GM12878 (cell line): Measurements from ENCODE around the gene SARDH.

Experiments
- CHD1 ChIP-seq: IDR thresholded peaks from 2 replicates; pipeline ENCODE4 v1.6.1; 2012; ENCODE audit warnings: low read depth, low read length, improper control_type of control experiment
- DPF2 ChIP-seq: fragments of 450-650 bp; IDR thresholded peaks from 2 replicates; pipeline ENCODE4 v1.6.1; 2017; ENCODE audit warnings: mild to moderate bottlenecking
- EP300 ChIP-seq, 2 experiments: fragments of 150-350 bp in 1 of 2; IDR thresholded peaks; 2 replicates each; pipeline ENCODE4 v1.6.1; 2011 to 2012; ENCODE audit warnings: low read depth in 2 of 2, low read length in 2 of 2, borderline replicate concordance in 1 of 2, improper control_type of control experiment in 1 of 2, inconsistent platforms in 1 of 2; ENCODE audit not compliant: control insufficient read depth in 1 of 2
- EZH2 ChIP-seq: IDR thresholded peaks from 2 replicates; pipeline ENCODE4 v1.6.1; 2012; ENCODE audit warnings: low read depth, mild to moderate bottlenecking, control low read depth, inconsistent platforms, low read length, borderline replicate concordance; ENCODE audit not compliant: control insufficient read depth
- GABPA ChIP-seq: IDR thresholded peaks from 2 replicates; pipeline ENCODE4 v1.6.1; 2014; ENCODE audit warnings: antibody characterized with exemption, low read depth, mild to moderate bottlenecking, inconsistent platforms
- MXI1 ChIP-seq: fragments of 150-350 bp; IDR thresholded peaks from 2 replicates; pipeline ENCODE4 v1.6.1; 2011; ENCODE audit warnings: low read depth, mild to moderate bottlenecking, inconsistent platforms, low read length, improper control_type of control experiment
- NFYB ChIP-seq: IDR thresholded peaks from 2 replicates; pipeline ENCODE4 v1.6.1; 2011; ENCODE audit warnings: low read depth, mild to moderate bottlenecking, low read length, improper control_type of control experiment, moderate library complexity; ENCODE audit not compliant: insufficient read depth
- POLR2AphosphoS5 ChIP-seq: IDR thresholded peaks from 2 replicates; pipeline ENCODE4 v1.6.1; 2011; ENCODE audit warnings: mild to moderate bottlenecking, low read length, inconsistent platforms
- SP1 ChIP-seq: IDR thresholded peaks from one replicate; pipeline ENCODE4 v1.6.1; 2011; ENCODE audit warnings: low read depth, low read length
- SUPT20H ChIP-seq: IDR thresholded peaks from 2 replicates; pipeline ENCODE4 v1.6.1; 2011; ENCODE audit warnings: low read depth, mild to moderate bottlenecking, low read length, moderate library complexity, borderline replicate concordance; ENCODE audit not compliant: control insufficient read depth
- TAF1 ChIP-seq: IDR thresholded peaks from 2 replicates; pipeline ENCODE4 v1.6.1; 2011; ENCODE audit warnings: mild to moderate bottlenecking, low read depth, low read length, borderline replicate concordance
- TF ChIP-seq, protein P1 (sequence below), 3 experiments: IDR thresholded peaks in 2 of 3; conservative IDR thresholded peaks in 1 of 3; 2 replicates each; pipeline ENCODE4 v1.5.1; 2011; ENCODE audit warnings: low read depth in 3 of 3, low read length in 3 of 3, mild to moderate bottlenecking in 3 of 3, control low read depth in 2 of 3, moderate library complexity in 2 of 3, inconsistent platforms in 1 of 3, mixed read lengths in 1 of 3; ENCODE audit not compliant: control insufficient read depth in 2 of 3, insufficient read depth in 1 of 3; ENCODE audit errors: extremely low read depth in 1 of 3
- TF ChIP-seq, protein P2 (sequence below): IDR thresholded peaks from 2 replicates; pipeline ENCODE4 v1.6.1; 2012; ENCODE audit warnings: low read length, inconsistent platforms
- TF ChIP-seq, protein P3 (sequence below): fragments of 450-650 bp; IDR thresholded peaks from 2 replicates; pipeline ENCODE4 v1.6.1; 2017; ENCODE audit warnings: mild to moderate bottlenecking

DNA sequence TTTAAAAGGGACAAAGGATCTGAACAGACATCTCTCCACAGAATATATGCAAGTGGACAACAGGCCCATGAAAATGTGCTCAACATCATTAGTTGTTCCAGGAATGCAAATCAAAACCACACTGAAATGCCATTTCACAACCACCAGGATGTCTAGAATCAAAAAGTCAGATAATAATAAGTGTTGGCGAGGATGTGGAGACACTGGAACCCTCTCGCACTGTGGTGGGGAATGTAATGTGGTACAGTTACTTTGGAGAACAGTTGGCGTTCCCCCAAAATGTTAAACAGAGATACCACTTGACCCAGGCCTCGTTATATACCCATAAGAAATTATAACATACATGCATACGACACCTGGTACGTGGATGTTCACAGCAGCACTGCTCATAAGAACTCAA is 38.6 kb downstream of the SARDH start:
- TF ChIP-seq CHD1 (no peak), EZH2 (no peak), SUPT20H (no peak), MXI1 (no peak), DPF2 (no peak), TAF1 (no peak), SP1 (no peak), POLR2AphosphoS5 (no peak), GABPA (no peak), EP300 (IDR thresholded peaks at IDR 0.05; ENCODE audit: borderline replicate concordance in 1 of 2, control insufficient read depth in 1 of 2, low read depth in 2 of 2, low read length in 2 of 2) (no peak), NFYB (no peak)
- TF ChIP-seq, protein P1, sequence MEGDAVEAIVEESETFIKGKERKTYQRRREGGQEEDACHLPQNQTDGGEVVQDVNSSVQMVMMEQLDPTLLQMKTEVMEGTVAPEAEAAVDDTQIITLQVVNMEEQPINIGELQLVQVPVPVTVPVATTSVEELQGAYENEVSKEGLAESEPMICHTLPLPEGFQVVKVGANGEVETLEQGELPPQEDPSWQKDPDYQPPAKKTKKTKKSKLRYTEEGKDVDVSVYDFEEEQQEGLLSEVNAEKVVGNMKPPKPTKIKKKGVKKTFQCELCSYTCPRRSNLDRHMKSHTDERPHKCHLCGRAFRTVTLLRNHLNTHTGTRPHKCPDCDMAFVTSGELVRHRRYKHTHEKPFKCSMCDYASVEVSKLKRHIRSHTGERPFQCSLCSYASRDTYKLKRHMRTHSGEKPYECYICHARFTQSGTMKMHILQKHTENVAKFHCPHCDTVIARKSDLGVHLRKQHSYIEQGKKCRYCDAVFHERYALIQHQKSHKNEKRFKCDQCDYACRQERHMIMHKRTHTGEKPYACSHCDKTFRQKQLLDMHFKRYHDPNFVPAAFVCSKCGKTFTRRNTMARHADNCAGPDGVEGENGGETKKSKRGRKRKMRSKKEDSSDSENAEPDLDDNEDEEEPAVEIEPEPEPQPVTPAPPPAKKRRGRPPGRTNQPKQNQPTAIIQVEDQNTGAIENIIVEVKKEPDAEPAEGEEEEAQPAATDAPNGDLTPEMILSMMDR (IDR thresholded peaks at IDR 0.05 in 2 of 3, conservative IDR thresholded peaks at IDR 0.05 in 1 of 3; ENCODE audit: control insufficient read depth in 2 of 3, extremely low read depth in 1 of 3, insufficient read depth in 1 of 3, low read depth in 3 of 3, low read length in 3 of 3): no peak
- TF ChIP-seq, protein P2, sequence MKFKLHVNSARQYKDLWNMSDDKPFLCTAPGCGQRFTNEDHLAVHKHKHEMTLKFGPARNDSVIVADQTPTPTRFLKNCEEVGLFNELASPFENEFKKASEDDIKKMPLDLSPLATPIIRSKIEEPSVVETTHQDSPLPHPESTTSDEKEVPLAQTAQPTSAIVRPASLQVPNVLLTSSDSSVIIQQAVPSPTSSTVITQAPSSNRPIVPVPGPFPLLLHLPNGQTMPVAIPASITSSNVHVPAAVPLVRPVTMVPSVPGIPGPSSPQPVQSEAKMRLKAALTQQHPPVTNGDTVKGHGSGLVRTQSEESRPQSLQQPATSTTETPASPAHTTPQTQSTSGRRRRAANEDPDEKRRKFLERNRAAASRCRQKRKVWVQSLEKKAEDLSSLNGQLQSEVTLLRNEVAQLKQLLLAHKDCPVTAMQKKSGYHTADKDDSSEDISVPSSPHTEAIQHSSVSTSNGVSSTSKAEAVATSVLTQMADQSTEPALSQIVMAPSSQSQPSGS: no peak
- TF ChIP-seq, protein P3, sequence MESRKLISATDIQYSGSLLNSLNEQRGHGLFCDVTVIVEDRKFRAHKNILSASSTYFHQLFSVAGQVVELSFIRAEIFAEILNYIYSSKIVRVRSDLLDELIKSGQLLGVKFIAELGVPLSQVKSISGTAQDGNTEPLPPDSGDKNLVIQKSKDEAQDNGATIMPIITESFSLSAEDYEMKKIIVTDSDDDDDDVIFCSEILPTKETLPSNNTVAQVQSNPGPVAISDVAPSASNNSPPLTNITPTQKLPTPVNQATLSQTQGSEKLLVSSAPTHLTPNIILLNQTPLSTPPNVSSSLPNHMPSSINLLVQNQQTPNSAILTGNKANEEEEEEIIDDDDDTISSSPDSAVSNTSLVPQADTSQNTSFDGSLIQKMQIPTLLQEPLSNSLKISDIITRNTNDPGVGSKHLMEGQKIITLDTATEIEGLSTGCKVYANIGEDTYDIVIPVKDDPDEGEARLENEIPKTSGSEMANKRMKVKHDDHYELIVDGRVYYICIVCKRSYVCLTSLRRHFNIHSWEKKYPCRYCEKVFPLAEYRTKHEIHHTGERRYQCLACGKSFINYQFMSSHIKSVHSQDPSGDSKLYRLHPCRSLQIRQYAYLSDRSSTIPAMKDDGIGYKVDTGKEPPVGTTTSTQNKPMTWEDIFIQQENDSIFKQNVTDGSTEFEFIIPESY: no peak
